BE2C (cell line): ENCODE measurements around the gene ASF1B.

ENCODE experiments used
- DNase-seq: peaks from one replicate; pipeline ENCODE4 v3.0.0-alpha.2; 2020
- H3K27me3 ChIP-seq: fragments of 250-450 bp; sonication (Bioruptor Pico); 2 replicates; pipeline ENCODE4 v1.5.1; 2020; ENCODE audit warnings: mild to moderate bottlenecking
- H3K36me3 ChIP-seq: fragments of 250-450 bp; sonication (Bioruptor Pico); 2 replicates; pipeline ENCODE4 v1.5.1; 2020; ENCODE audit warnings: mild to moderate bottlenecking
- H3K4me1 ChIP-seq: fragments of 250-450 bp; sonication (Bioruptor Pico); 2 replicates; pipeline ENCODE4 v1.5.1; 2020
- H3K4me3 ChIP-seq: 2 replicates; pipeline ENCODE4 v1.5.1; 2011; ENCODE audit warnings: low read depth, low read length
- H3K9me3 ChIP-seq: fragments of 250-450 bp; sonication (Bioruptor Pico); 2 replicates; pipeline ENCODE4 v1.5.1; 2020
- TF ChIP-seq, protein P1 (sequence below): IDR thresholded peaks from 2 replicates; pipeline ENCODE4 v1.5.1; 2012; ENCODE audit warnings: mild to moderate bottlenecking, low read depth, low read length

The ASF1B gene

DNA sequence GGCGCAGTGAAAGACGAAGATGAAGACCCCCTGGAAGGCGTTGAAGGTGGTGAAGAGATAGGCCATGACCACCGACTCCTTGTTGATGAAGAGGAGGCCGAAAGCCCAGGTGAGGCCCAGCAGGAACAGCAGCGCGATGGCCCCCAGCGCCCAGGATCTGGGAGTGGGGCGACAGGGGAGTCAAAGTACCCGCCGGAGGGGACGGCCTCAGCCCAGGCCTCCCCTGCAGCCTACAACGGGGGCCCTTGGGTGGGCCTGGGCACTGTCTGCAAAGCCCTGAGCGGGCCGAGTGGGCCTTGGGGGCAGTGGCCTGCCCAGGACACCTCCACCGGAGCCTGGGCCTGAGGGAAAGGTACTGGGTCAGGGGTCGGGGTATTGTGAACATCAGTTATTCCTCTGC lies 19.0 kb upstream of the ASF1B start:
- TF ChIP-seq, protein P1, sequence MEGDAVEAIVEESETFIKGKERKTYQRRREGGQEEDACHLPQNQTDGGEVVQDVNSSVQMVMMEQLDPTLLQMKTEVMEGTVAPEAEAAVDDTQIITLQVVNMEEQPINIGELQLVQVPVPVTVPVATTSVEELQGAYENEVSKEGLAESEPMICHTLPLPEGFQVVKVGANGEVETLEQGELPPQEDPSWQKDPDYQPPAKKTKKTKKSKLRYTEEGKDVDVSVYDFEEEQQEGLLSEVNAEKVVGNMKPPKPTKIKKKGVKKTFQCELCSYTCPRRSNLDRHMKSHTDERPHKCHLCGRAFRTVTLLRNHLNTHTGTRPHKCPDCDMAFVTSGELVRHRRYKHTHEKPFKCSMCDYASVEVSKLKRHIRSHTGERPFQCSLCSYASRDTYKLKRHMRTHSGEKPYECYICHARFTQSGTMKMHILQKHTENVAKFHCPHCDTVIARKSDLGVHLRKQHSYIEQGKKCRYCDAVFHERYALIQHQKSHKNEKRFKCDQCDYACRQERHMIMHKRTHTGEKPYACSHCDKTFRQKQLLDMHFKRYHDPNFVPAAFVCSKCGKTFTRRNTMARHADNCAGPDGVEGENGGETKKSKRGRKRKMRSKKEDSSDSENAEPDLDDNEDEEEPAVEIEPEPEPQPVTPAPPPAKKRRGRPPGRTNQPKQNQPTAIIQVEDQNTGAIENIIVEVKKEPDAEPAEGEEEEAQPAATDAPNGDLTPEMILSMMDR: no peak
- Histone ChIP-seq H3K4me3 (no peak overlapping the region), H3K9me3 (no peaks in the 10 kb centered on the region), H3K36me3 (peaks cover 71% of the 10 kb centered on the region), H3K27me3 (no peaks in the 10 kb centered on the region), H3K4me1 (peaks cover 3% of the 10 kb centered on the region)
- DNase-seq: no peak

- TF ChIP-seq, protein P1: no peak
- H3K36me3 ChIP-seq: peaks cover 45% of the 10 kb centered on the region
Observed at GRCh38 chr19:14152713-14153112, 16.3 kb upstream of the ASF1B start.

GRCh38 chr19:14150770-14151661 lies 14.6 kb upstream of the ASF1B start:
- Histone ChIP-seq H3K27me3 (no peaks in the 10 kb centered on the region), H3K4me1 (peaks cover 9% of the 10 kb centered on the region), H3K9me3 (no peaks in the 10 kb centered on the region), H3K4me3 (no peak overlapping the region), H3K36me3 (peaks cover 31% of the 10 kb centered on the region)
- TF ChIP-seq, protein P1: no peak
- no peak for DNase-seq

More at GRCh38 chr19:14152713-14153112, 16.3 kb upstream of the ASF1B start:
- Histone ChIP-seq H3K27me3 (no peaks in the 10 kb centered on the region), H3K4me1 (peaks cover 9% of the 10 kb centered on the region), H3K4me3 (no peak overlapping the region), H3K9me3 (no peaks in the 10 kb centered on the region)
- DNase-seq: no peak

- TF ChIP-seq, protein P1: peak; percentile 24; the same call in 1 of the 2 replicates
- H3K36me3 ChIP-seq: peaks cover 25% of the 10 kb centered on the region
- H3K4me1 ChIP-seq: peaks cover 9% of the 10 kb centered on the region
- H3K27me3 ChIP-seq: no peaks in the 10 kb centered on the region
- H3K9me3 ChIP-seq: no peaks in the 10 kb centered on the region
- DNase-seq: peak; percentile 83
- H3K4me3 ChIP-seq: peak overlapping the region; percentile 37
Observed at GRCh38 chr19:14150041-14150769, 13.8 kb upstream of the ASF1B start.

GRCh38 chr19:14149509-14149994 lies 13.2 kb upstream of the ASF1B start:
- peak overlapping the region; percentile 37 for H3K4me3 ChIP-seq
- H3K27me3 ChIP-seq: no peaks in the 10 kb centered on the region
- H3K4me1 ChIP-seq: peaks cover 9% of the 10 kb centered on the region
- peak; percentile 55 for DNase-seq
- H3K9me3 ChIP-seq: no peaks in the 10 kb centered on the region
- H3K36me3 ChIP-seq: peaks cover 21% of the 10 kb centered on the region
- TF ChIP-seq, protein P1: no peak
